Measurements from ENCODE around the gene RAB8A. TPM values are rescaled to one million over a fixed set of nuclear protein-coding genes. Genes with fewer than 3 reads are reported as not detected.

RAB8A gene
- total RNA-seq, 6 donors from 2014 or later = 29.3 to 117 (median 60.6) TPM

GRCh38 chr19:16124953-16125352 is 13.3 kb downstream of the RAB8A start:
- no peak overlapping the region for H3K27ac ChIP-seq
- peaks cover 0 to under 1% (median 0%) of the 10 kb centered on the region in 4 donors for H3K4me1 ChIP-seq
- no peaks in the 10 kb centered on the region for H3K27me3 ChIP-seq
- no peaks in the 10 kb centered on the region for H3K9me3 ChIP-seq
- peaks cover 47 to 100% (median 98%) of the 10 kb centered on the region in 4 donors for H3K36me3 ChIP-seq
- WGBS, 2 donors = 97 to 100% methylated on average over 6 to 12 of the region's 14 CpGs
- H3K4me3 ChIP-seq = no peak overlapping the region
- TF ChIP-seq, protein P1, sequence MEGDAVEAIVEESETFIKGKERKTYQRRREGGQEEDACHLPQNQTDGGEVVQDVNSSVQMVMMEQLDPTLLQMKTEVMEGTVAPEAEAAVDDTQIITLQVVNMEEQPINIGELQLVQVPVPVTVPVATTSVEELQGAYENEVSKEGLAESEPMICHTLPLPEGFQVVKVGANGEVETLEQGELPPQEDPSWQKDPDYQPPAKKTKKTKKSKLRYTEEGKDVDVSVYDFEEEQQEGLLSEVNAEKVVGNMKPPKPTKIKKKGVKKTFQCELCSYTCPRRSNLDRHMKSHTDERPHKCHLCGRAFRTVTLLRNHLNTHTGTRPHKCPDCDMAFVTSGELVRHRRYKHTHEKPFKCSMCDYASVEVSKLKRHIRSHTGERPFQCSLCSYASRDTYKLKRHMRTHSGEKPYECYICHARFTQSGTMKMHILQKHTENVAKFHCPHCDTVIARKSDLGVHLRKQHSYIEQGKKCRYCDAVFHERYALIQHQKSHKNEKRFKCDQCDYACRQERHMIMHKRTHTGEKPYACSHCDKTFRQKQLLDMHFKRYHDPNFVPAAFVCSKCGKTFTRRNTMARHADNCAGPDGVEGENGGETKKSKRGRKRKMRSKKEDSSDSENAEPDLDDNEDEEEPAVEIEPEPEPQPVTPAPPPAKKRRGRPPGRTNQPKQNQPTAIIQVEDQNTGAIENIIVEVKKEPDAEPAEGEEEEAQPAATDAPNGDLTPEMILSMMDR (IDR thresholded peaks at IDR 0.05) = no peak
- no peak for TF ChIP-seq POLR2A (IDR thresholded peaks at IDR 0.05)
- TF ChIP-seq POLR2AphosphoS5 (IDR thresholded peaks at IDR 0.05) = no peak
- TF ChIP-seq EP300 (IDR thresholded peaks at IDR 0.05) = no peak
- no peak for ATAC-seq (ENCODE audit: low FRiP score in 2 of 2)
- DNase-seq = peak in 1 of 2 donors; percentile 63

- H3K4me1 ChIP-seq = no peaks in the 10 kb centered on the region
- H3K36me3 ChIP-seq = peaks cover 55 to 100% (median 98%) of the 10 kb centered on the region in 4 donors
- no peak overlapping the region for H3K27ac ChIP-seq
- 82 to 90% methylated on average over 6 to 10 of the region's 10 CpGs for WGBS, 2 donors
- ATAC-seq (ENCODE audit: low FRiP score in 2 of 2) = no peak
- H3K9me3 ChIP-seq = no peaks in the 10 kb centered on the region
- no peak overlapping the region for H3K4me3 ChIP-seq
- no peak for DNase-seq
- no peak for TF ChIP-seq POLR2AphosphoS5 (IDR thresholded peaks at IDR 0.05)
- no peak for TF ChIP-seq EP300 (IDR thresholded peaks at IDR 0.05)
- TF ChIP-seq POLR2A (IDR thresholded peaks at IDR 0.05) = no peak
- TF ChIP-seq, protein P1 (IDR thresholded peaks at IDR 0.05) = no peak
- no peaks in the 10 kb centered on the region for H3K27me3 ChIP-seq
Measured at GRCh38 chr19:16125737-16126495, 14.2 kb downstream of the RAB8A start.

GRCh38 chr19:16127080-16127479 is 15.4 kb downstream of the RAB8A start:
- ATAC-seq (ENCODE audit: low FRiP score in 2 of 2) (no peak), DNase-seq (no peak)
- Histone ChIP-seq H3K36me3 (peaks cover 52 to 100% (median 92%) of the 10 kb centered on the region in 4 donors), H3K27ac (no peak overlapping the region), H3K4me3 (no peak overlapping the region), H3K9me3 (no peaks in the 10 kb centered on the region), H3K4me1 (no peaks in the 10 kb centered on the region), H3K27me3 (no peaks in the 10 kb centered on the region)
- TF ChIP-seq POLR2AphosphoS5 (IDR thresholded peaks at IDR 0.05) = no peak
- TF ChIP-seq POLR2A (IDR thresholded peaks at IDR 0.05) = no peak
- no peak for TF ChIP-seq EP300 (IDR thresholded peaks at IDR 0.05)
- TF ChIP-seq, protein P1 (IDR thresholded peaks at IDR 0.05) = no peak
- 88 to 93% methylated on average over 10 to 11 of the region's 11 CpGs for WGBS, 2 donors

DNA sequence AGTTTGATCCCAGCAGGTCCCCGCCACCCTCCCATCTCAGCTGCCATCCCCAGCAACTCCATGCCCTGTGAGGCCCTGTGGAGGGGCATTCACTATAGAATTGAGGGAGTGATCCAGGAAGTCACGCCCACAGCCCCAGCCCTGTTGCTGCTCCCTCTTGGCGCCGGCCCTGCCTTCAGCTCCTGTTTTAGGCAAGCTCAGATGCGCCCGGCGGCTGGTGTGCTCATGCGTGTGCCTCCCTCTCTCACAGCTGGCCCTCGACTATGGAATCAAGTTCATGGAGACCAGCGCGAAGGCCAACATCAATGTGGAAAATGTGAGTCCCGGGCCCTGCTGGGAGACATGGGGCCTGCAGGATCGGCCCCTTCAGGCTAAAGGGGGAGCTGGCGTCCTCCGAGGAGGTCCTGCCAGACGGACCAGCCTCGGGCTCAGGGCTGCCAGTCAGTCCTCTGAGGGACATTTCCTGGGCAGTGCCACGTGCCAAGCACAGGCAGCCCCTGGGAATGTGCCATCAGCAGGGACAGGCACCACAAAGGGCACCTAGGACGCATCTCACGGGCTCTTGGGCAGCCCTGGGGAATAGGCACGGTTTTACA is 16.2 kb downstream of the RAB8A start:
- Histone ChIP-seq H3K4me1 (no peaks in the 10 kb centered on the region), H3K27me3 (no peaks in the 10 kb centered on the region), H3K36me3 (peaks cover 48 to 100% (median 91%) of the 10 kb centered on the region in 4 donors), H3K4me3 (no peak overlapping the region), H3K9me3 (no peaks in the 10 kb centered on the region), H3K27ac (no peak overlapping the region)
- DNase-seq (peak in 1 of 2 donors; percentile 53), ATAC-seq (ENCODE audit: low FRiP score in 2 of 2) (no peak)
- TF ChIP-seq, protein P1 (IDR thresholded peaks at IDR 0.05) = no peak
- TF ChIP-seq POLR2A (IDR thresholded peaks at IDR 0.05) = no peak
- no peak for TF ChIP-seq EP300 (IDR thresholded peaks at IDR 0.05)
- TF ChIP-seq POLR2AphosphoS5 (IDR thresholded peaks at IDR 0.05) = no peak
- 93 to 96% methylated on average over 8 to 21 of the region's 21 CpGs for WGBS, 2 donors

All from upper lobe of left lung (tissue), 6 donors.